Daoy (cell line): ENCODE data around the gene ACTC1. TPM values are rescaled to one million over a fixed set of nuclear protein-coding genes. Genes with fewer than 3 reads are reported as not detected.

ENCODE experiments used
- DNase-seq: peaks from one replicate; pipeline ENCODE4 v3.0.0-alpha.2; 2015; ENCODE audit warnings: low read depth
- total RNA-seq: library from RNA; depleted of rRNA; stranded (reverse); fragments of >200 nt; shearing (Covaris generic); gene quantifications from 2 replicates; pipeline ENCODE4 v1.2.3, GENCODE V29; 2014; rRNA removed

Gene ACTC1
- total RNA-seq, 1 experiment from 2014 or later = not detected

DNA sequence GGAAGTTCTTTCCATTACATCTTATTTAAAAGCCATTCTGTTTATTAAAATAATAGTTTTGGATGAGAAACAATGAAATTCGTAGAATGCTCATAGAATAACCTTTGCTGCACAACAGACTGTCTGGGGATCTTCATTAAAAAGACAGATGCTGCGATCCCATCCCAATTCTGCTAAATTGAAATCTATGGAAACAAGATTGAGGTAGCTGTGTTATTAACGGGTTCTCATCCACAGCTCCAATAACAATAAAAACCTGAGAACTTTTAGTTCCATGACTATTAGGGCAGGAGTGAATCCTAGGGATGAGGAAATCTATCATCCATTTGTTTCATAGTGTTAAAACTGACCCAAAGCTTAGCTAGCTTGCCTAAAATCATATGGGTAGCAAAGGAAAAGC, 38.1 kb downstream of the ACTC1 start:
- DNase-seq = no peak

GRCh38 chr15:34755419-34755773, 40.0 kb downstream of the ACTC1 start:
- DNase-seq = no peak

DNA sequence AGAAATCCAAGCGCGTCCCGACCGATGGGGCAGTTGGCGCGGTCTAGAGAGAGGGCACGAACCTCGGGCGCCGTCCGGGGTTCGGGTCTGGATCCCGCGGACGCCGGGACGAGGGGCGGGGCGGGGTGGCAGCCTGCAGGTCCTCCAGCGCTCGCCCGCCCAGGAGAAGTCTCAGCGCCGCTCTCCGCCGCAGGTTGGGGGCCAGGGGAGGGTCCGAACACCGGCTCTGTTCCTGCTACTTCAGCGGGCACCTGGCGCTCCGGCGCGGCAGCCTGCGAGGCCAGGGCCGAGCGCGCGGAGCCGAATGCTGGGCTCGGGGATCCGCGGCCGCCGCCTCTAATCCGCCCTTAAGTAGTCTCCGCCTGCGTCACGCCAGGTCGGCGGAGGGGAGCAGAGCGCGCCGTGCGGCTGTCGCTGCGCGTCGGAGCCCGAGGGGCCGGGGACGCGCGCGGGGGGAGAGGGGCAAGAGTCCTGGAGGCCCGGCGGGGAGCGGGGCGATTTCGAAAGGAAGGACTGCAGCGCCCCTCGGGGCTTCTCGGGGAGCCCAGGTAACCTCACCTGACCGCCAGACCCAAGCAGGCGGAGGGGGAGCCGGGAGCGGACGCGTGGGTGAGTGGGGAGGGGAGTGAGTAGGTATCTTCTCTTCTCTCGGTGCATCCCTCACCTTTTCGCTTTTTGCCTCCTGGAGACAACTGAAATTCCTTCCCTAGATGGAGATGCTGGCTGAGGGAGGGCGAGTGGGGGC, 40.5 kb downstream of the ACTC1 start, which contains the start of gene GJD2:
TSS of gene GJD2 (minus strand) at position 325 of the 745 bp plus-strand sequence. CDS start 510 bp downstream, outside the sequence.
- no peak for DNase-seq

GRCh38 chr15:34754171-34754601, 41.2 kb downstream of the ACTC1 start:
- no peak for DNase-seq

GRCh38 chr15:34753236-34753894, 42.0 kb downstream of the ACTC1 start:
- DNase-seq = peak; percentile 59

- DNase-seq = no peak
Measured at GRCh38 chr15:34749691-34750090, 45.7 kb downstream of the ACTC1 start.

Other genes with a start within 250 kb of the ACTC1 start
- gene GOLGA8B, start 211.9 kb downstream of the ACTC1 start, total RNA-seq = 19.9 and 22.6 TPM in 2 replicates
- gene GJD2, start 40.6 kb downstream of the ACTC1 start, total RNA-seq = not detected in 2 replicates
- 21.5 and 23.1 TPM in 2 replicates for gene AQR, start 174.2 kb upstream of the ACTC1 start, total RNA-seq
- gene ZNF770, start 192.7 kb upstream of the ACTC1 start, total RNA-seq = 13.1 and 15.7 TPM in 2 replicates